ENCODE measurements around the gene LILRB4. TPM values are rescaled to one million over a fixed set of nuclear protein-coding genes. Genes with fewer than 3 reads are reported as not detected.

The LILRB4 gene
- total and polyA plus RNA-seq, 2 experiments from 2014 or later: not detected

- no peak for ATAC-seq
- Histone ChIP-seq H3K27ac (ENCODE audit: low read depth) (no peak overlapping the region), H3K36me3 (ENCODE audit: insufficient read depth) (0 out of 2 replicates have a peak, but pooled peaks cover under 1% of the 10 kb centered on the region), H3K4me1 (ENCODE audit: insufficient read depth) (no peaks in the 10 kb centered on the region), H3K9me2 (ENCODE audit: insufficient read depth) (no peaks in the 10 kb centered on the region), H3K4me2 (no peak overlapping the region), H3F3A (replicated peaks; ENCODE audit: low read depth) (no peaks in the 10 kb centered on the region), H4K20me1 (replicated peaks; ENCODE audit: insufficient read depth) (no peaks in the 10 kb centered on the region), H2AFZ (no peak overlapping the region), H3K79me2 (replicated peaks; ENCODE audit: insufficient read depth) (no peaks in the 10 kb centered on the region), H3K4me3 (no peak overlapping the region), H3K27me3 (ENCODE audit: insufficient read depth) (no peaks in the 10 kb centered on the region)
- peaks cover 2% of the 10 kb centered on the region for H3K27me3 Mint-ChIP-seq (ENCODE audit: insufficient read depth, low read depth, poor library complexity)
- TF ChIP-seq EZH2 (IDR thresholded peaks at IDR 0.05; ENCODE audit: low read depth, unreplicated experiment) (no peak), ZNF462 (CRISPR knock-in tag; IDR thresholded peaks at IDR 0.05) (no peak), EZH2phosphoT487 (IDR thresholded peaks at IDR 0.05; ENCODE audit: unreplicated experiment) (no peak), CREB1 (CRISPR knock-in tag; IDR thresholded peaks at IDR 0.05; ENCODE audit: low read depth) (no peak)
- peaks cover 91% of the 10 kb centered on the region for H3K9me3 Mint-ChIP-seq
- no peak overlapping the region for H3K27ac Mint-ChIP-seq
- no peak for DNase-seq (ENCODE audit: low spot score)
- no peaks in the 10 kb centered on the region for H3K4me1 Mint-ChIP-seq
- peaks cover 21% of the 10 kb centered on the region for H3K36me3 Mint-ChIP-seq (ENCODE audit: low read depth)
- H3K4me3 Mint-ChIP-seq: no peak overlapping the region
Observed at GRCh38 chr19:54616057-54616456, 46.7 kb upstream of the LILRB4 start.

- Histone ChIP-seq H3K27me3 (ENCODE audit: insufficient read depth) (no peaks in the 10 kb centered on the region), H3K27ac (ENCODE audit: low read depth) (no peak overlapping the region), H4K20me1 (replicated peaks; ENCODE audit: insufficient read depth) (no peaks in the 10 kb centered on the region), H3F3A (replicated peaks; ENCODE audit: low read depth) (no peaks in the 10 kb centered on the region), H3K36me3 (ENCODE audit: insufficient read depth) (no peaks in the 10 kb centered on the region), H3K4me1 (ENCODE audit: insufficient read depth) (no peaks in the 10 kb centered on the region), H3K9me2 (ENCODE audit: insufficient read depth) (no peaks in the 10 kb centered on the region), H3K79me2 (replicated peaks; ENCODE audit: insufficient read depth) (no peaks in the 10 kb centered on the region), H3K4me3 (no peak overlapping the region), H3K4me2 (no peak overlapping the region), H2AFZ (no peak overlapping the region)
- Mint-ChIP-seq H3K27me3 (ENCODE audit: insufficient read depth, low read depth, poor library complexity) (peaks cover 2% of the 10 kb centered on the region), H3K36me3 (ENCODE audit: low read depth) (peaks cover 22% of the 10 kb centered on the region), H3K9me3 (peaks cover 91% of the 10 kb centered on the region), H3K27ac (no peak overlapping the region), H3K4me3 (no peak overlapping the region), H3K4me1 (no peaks in the 10 kb centered on the region)
- no peak for ATAC-seq
- DNase-seq (ENCODE audit: low spot score): no peak
- TF ChIP-seq CTCF (conservative IDR thresholded peaks at IDR 0.05; ENCODE audit: low read depth in 2 of 2) (no peak), ETS1 (IDR thresholded peaks at IDR 0.05) (no peak), POLR2AphosphoS5 (IDR thresholded peaks at IDR 0.05; ENCODE audit: low read depth) (no peak), ZNF331 (CRISPR knock-in tag; IDR thresholded peaks at IDR 0.05; ENCODE audit: low read depth) (no peak), STAT1 (IDR thresholded peaks at IDR 0.05; ENCODE audit: unreplicated experiment) (no peak), JUNB (IDR thresholded peaks at IDR 0.05; ENCODE audit: unreplicated experiment) (no peak)
Observed at GRCh38 chr19:54616821-54617560, 45.8 kb upstream of the LILRB4 start.
